SIG-M5 treated with dmso at 0.1 percent for 504 hours (cell line): ENCODE measurements around the gene SV2B.

ENCODE experiments used
- DNase-seq: peaks from one replicate; lab custom pipeline; 2025; ENCODE audit not compliant: unreplicated experiment; lab: John Stamatoyannopoulos, UW

Gene SV2B

DNA sequence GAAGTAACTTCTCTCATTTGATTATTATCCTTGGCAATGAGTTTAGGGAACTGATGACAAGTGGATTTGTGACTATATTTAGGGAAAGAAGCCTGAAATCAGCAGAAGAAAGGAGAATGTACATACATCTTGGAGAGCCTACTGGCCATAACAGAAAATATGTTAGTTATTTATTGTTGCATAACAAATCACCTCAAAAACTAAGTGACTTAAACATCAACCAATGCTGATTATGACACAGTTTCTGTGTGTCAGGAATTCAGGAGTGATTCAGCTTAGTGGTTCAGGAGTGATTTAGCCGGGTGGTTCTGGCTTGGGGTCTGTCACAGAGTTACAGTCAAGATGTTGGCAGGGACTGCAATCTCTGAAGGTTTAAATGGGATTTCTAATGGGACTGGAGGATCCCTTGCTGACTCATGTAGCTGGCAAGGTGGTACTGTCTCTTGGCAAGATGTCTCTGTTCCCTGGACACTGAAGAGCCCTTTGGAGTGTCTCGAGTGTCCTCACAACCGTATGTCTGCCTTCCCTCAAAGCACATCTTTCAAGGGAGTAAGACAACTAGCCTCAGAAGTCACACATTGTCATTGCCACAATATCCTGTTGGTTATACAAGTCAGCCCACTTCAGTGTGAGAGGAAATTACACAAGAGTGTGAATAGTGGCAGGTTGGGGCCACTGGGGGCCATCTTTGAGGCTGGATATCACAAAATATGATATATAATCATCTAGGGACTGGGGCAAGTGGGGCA is 248.9 kb downstream of the SV2B start:
- no peak for DNase-seq
